IPS-15b (cell line): ENCODE data around the gene NTN4.
A peak's percentile ranks its signal among the peaks of the same experiment; 100 is the strongest.

Source experiments
- H3K27me3 ChIP-seq: one replicate; pipeline ENCODE4 v1.6.1; 2013; ENCODE audit warnings: low read length; ENCODE audit not compliant: control insufficient read depth, insufficient read depth
- H3K36me3 ChIP-seq: one replicate; pipeline ENCODE4 v1.6.1; 2013; ENCODE audit warnings: low read length; ENCODE audit not compliant: control insufficient read depth, insufficient read depth
- H3K4me1 ChIP-seq: one replicate; pipeline ENCODE4 v1.6.1; 2013; ENCODE audit warnings: mild to moderate bottlenecking, low read length; ENCODE audit not compliant: control insufficient read depth, insufficient read depth
- H3K4me3 ChIP-seq: one replicate; pipeline ENCODE4 v1.5.1; 2013; ENCODE audit warnings: low read depth, low read length
- H3K9ac ChIP-seq: one replicate; pipeline ENCODE4 v1.6.1; 2013; ENCODE audit warnings: low read depth, mild to moderate bottlenecking, low read length
- H3K9me3 ChIP-seq: one replicate; pipeline ENCODE4 v1.6.1; 2013; ENCODE audit warnings: mild to moderate bottlenecking, low read length; ENCODE audit not compliant: control insufficient read depth, insufficient read depth

NTN4 gene

GRCh38 chr12:95790033-95790916 is at the start of gene NTN4:
Gene NTN4, minus strand, starts transcription at chr12:95790764. Its CDS starts 455 bp downstream, at chr12:95790309.
- Histone ChIP-seq H3K9me3 (no peaks in the 10 kb centered on the region), H3K9ac (peak within 1 kb of the TSS; percentile 29), H3K4me3 (peak within 1 kb of the TSS; percentile 77), H3K27me3 (peaks cover 57% of the 10 kb centered on the region), H3K36me3 (no peaks in the 10 kb centered on the region), H3K4me1 (peaks cover 9% of the 10 kb centered on the region)

- Histone ChIP-seq H3K27me3 (peaks cover 2% of the 10 kb centered on the region), H3K9me3 (no peaks in the 10 kb centered on the region), H3K9ac (no peak overlapping the region), H3K4me1 (no peaks in the 10 kb centered on the region), H3K36me3 (no peaks in the 10 kb centered on the region), H3K4me3 (no peak overlapping the region)
Measured at GRCh38 chr12:95838125-95838524, 47.6 kb upstream of the NTN4 start.

GRCh38 chr12:95837240-95838038 is 46.9 kb upstream of the NTN4 start:
- Histone ChIP-seq H3K27me3 (peaks cover 2% of the 10 kb centered on the region), H3K9me3 (no peaks in the 10 kb centered on the region), H3K36me3 (no peaks in the 10 kb centered on the region), H3K4me1 (no peaks in the 10 kb centered on the region), H3K4me3 (no peak overlapping the region), H3K9ac (no peak overlapping the region)

GRCh38 chr12:95836630-95837239 is 46.2 kb upstream of the NTN4 start:
- H3K9me3 ChIP-seq, result no peaks in the 10 kb centered on the region
- no peaks in the 10 kb centered on the region for H3K36me3 ChIP-seq
- no peaks in the 10 kb centered on the region for H3K4me1 ChIP-seq
- peaks cover 2% of the 10 kb centered on the region for H3K27me3 ChIP-seq
- H3K4me3 ChIP-seq, result no peak overlapping the region
- no peak overlapping the region for H3K9ac ChIP-seq

- no peaks in the 10 kb centered on the region for H3K4me1 ChIP-seq
- H3K9me3 ChIP-seq, result no peaks in the 10 kb centered on the region
- no peak overlapping the region for H3K9ac ChIP-seq
- no peak overlapping the region for H3K4me3 ChIP-seq
- H3K27me3 ChIP-seq, result peaks cover 2% of the 10 kb centered on the region
- H3K36me3 ChIP-seq, result no peaks in the 10 kb centered on the region
Measured at GRCh38 chr12:95836185-95836609, 45.6 kb upstream of the NTN4 start.

- Histone ChIP-seq H3K36me3 (no peaks in the 10 kb centered on the region), H3K9ac (no peak overlapping the region), H3K4me1 (no peaks in the 10 kb centered on the region), H3K4me3 (no peak overlapping the region), H3K9me3 (no peaks in the 10 kb centered on the region), H3K27me3 (peaks cover 2% of the 10 kb centered on the region)
Measured at GRCh38 chr12:95834572-95834971, 44.0 kb upstream of the NTN4 start.

- no peak overlapping the region for H3K4me3 ChIP-seq
- no peaks in the 10 kb centered on the region for H3K9me3 ChIP-seq
- H3K4me1 ChIP-seq, result peaks cover 7% of the 10 kb centered on the region
- no peak overlapping the region for H3K9ac ChIP-seq
- H3K36me3 ChIP-seq, result no peaks in the 10 kb centered on the region
- no peaks in the 10 kb centered on the region for H3K27me3 ChIP-seq
Measured at GRCh38 chr12:95830335-95831089, 39.9 kb upstream of the NTN4 start.

GRCh38 chr12:95829395-95829794 is 38.8 kb upstream of the NTN4 start:
- no peak overlapping the region for H3K9ac ChIP-seq
- H3K4me1 ChIP-seq, result peaks cover 7% of the 10 kb centered on the region
- no peaks in the 10 kb centered on the region for H3K27me3 ChIP-seq
- H3K36me3 ChIP-seq, result no peaks in the 10 kb centered on the region
- no peak overlapping the region for H3K4me3 ChIP-seq
- H3K9me3 ChIP-seq, result no peaks in the 10 kb centered on the region

GRCh38 chr12:95820096-95820703 is 29.6 kb upstream of the NTN4 start:
- Histone ChIP-seq H3K36me3 (no peaks in the 10 kb centered on the region), H3K4me1 (no peaks in the 10 kb centered on the region), H3K4me3 (no peak overlapping the region), H3K27me3 (no peaks in the 10 kb centered on the region), H3K9ac (no peak overlapping the region), H3K9me3 (no peaks in the 10 kb centered on the region)

- Histone ChIP-seq H3K9ac (no peak overlapping the region), H3K4me1 (no peaks in the 10 kb centered on the region), H3K36me3 (no peaks in the 10 kb centered on the region), H3K27me3 (no peaks in the 10 kb centered on the region), H3K4me3 (no peak overlapping the region), H3K9me3 (no peaks in the 10 kb centered on the region)
Measured at GRCh38 chr12:95815632-95816212, 25.2 kb upstream of the NTN4 start.
